ENCODE measurements around the gene S1PR5.
A peak's percentile ranks its signal among the peaks of the same experiment; 100 is the strongest.

DNA sequence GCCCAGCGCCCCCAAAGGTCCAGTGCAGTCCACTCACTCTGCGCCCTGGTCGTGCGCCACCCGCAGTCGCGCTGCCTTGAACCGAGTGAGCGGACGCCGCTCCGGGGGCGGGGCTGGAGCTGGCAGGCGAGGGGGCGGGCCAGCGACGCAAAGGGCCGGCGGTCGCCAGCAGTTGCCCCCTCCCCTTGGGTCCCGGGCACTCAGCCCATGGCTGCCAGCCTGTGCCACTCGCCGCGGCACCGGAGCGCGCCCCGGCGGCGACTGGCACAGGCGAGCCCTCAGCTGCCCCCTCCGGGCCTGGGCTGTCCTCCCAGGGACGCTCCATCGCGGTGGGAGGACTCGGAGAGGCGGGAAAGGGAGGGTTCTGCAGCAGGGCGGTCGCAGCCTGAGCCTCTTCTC, at the start of gene S1PR5:
- no peak for TF ChIP-seq EZH2phosphoT487 (IDR thresholded peaks at IDR 0.05; ENCODE audit: unreplicated experiment)
- TF ChIP-seq ZNF114 (CRISPR knock-in tag; IDR thresholded peaks at IDR 0.05): no peak
- no peak for TF ChIP-seq POLR2AphosphoS5 (IDR thresholded peaks at IDR 0.05; ENCODE audit: low read depth)
- TF ChIP-seq, protein P1, sequence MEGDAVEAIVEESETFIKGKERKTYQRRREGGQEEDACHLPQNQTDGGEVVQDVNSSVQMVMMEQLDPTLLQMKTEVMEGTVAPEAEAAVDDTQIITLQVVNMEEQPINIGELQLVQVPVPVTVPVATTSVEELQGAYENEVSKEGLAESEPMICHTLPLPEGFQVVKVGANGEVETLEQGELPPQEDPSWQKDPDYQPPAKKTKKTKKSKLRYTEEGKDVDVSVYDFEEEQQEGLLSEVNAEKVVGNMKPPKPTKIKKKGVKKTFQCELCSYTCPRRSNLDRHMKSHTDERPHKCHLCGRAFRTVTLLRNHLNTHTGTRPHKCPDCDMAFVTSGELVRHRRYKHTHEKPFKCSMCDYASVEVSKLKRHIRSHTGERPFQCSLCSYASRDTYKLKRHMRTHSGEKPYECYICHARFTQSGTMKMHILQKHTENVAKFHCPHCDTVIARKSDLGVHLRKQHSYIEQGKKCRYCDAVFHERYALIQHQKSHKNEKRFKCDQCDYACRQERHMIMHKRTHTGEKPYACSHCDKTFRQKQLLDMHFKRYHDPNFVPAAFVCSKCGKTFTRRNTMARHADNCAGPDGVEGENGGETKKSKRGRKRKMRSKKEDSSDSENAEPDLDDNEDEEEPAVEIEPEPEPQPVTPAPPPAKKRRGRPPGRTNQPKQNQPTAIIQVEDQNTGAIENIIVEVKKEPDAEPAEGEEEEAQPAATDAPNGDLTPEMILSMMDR (conservative IDR thresholded peaks at IDR 0.05; ENCODE audit: low read depth in 2 of 2): 0 out of 4 replicates have a peak, but pooled peaks of 1 of the 2 experiments have one; percentile 10
- TF ChIP-seq CREB1 (CRISPR knock-in tag; IDR thresholded peaks at IDR 0.05; ENCODE audit: low read depth): no peak
- no peak for TF ChIP-seq EZH2 (IDR thresholded peaks at IDR 0.05; ENCODE audit: low read depth, unreplicated experiment)
